NCI-H2227 (cell line): Measurements from ENCODE around the gene ANO9.
"Not testable (repeated sequence)": the region's sequence is repeated elsewhere in the genome, so short reads cannot be mapped to it uniquely, and the experiment has no call there.

ENCODE experiments used
- DNase-seq: peaks from one replicate; lab custom pipeline; 2025; ENCODE audit not compliant: unreplicated experiment; lab: John Stamatoyannopoulos, UW

ANO9 gene

DNA sequence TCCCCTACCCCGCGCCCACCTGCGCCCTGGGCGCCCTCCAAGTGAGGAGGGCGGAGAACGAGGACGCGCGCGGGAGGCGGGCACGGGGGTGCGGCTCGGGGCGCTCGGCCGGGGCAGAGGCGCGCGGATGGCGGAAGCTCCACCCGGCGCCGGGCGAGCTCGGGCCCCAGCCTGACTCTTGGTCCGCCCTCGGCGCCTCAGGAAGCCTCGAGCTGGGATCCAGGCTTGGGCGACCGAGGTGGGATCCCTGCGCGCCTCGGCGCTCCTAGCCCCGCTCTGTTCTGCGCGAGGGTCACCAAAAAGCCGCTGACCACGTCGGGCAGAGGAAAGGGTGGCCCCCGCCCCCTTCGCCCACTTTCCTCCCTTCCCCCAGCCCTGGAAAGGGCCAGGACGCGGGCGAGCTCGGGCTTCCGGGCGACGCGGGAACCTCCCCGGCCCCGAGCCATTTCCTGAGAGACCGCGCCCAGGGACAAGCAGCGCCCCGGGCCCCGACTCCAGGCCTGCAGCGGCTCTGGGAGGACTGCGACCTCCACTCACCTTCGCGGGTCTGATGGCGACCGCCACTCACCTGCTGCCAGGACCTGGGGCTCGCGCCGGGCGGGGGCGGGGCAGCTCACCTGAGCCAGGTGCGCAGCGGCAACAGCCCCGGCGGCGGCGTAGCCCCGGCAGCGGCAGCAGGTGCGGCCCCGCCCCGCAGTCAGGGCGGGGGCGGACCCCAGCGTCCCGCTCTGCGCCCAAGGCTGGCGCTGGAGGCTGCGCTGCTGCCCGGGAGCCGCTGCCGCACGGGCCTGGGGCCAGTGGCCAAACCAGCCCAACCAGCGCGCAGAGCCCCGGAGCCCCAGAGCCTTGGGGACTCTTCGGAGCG is 24.8 kb downstream of the ANO9 start:
- peak; percentile 52 for DNase-seq

GRCh38 chr11:416051-416756 is 25.6 kb downstream of the ANO9 start:
- DNase-seq, result no peak

- no peak for DNase-seq
Observed at GRCh38 chr11:415640-416041, 26.2 kb downstream of the ANO9 start.

DNA sequence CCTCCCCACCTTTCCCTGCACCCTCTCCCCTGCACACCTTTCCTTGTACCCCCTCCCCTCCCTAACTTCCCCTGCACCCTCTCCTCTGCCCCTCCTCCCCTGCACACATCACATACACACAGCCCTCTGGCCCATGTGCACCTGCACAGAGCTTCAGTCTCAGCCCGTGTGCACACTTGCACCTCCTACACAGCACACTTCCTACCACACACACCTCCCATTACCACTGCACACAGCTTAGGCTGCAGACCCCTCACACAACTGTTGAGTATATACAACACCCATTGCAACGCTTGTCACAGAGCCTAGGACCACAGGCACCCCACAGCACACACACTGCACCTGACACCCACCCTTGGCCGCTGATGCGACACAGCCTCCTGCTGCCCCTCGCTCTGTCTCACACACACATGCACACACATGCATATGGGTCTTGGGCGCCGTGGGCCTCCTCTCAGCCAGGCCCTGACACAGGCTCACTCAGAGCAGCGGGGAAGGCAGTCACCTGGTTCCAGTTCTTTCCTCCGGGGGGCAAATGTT is 27.4 kb downstream of the ANO9 start:
- no peak for DNase-seq

GRCh38 chr11:413120-414081 is 28.4 kb downstream of the ANO9 start:
- DNase-seq, result no peak

DNA sequence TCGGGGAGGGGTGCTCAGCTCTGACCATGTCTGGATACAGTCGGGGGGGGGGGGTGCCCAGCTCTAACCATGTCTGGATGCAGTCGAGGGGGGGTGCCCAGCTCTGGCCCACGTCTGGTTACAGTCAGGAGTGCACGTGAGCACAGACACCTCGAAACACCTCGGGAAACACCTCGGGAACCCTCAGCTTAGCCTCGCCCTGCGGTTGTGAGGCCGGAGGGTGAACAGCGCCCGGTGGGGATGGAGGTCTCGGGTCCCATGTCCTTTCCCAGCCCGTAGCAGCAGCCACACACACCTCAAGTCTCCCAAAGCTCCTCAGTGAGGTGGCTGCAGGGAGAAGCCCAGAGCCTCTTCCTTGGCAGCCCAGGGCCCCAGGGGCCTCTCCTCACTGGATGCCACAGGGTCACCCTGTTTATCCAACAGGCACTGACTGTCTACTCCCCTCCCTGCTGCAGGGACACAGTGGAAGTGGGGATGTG is 29.1 kb downstream of the ANO9 start:
- no peak for DNase-seq

DNA sequence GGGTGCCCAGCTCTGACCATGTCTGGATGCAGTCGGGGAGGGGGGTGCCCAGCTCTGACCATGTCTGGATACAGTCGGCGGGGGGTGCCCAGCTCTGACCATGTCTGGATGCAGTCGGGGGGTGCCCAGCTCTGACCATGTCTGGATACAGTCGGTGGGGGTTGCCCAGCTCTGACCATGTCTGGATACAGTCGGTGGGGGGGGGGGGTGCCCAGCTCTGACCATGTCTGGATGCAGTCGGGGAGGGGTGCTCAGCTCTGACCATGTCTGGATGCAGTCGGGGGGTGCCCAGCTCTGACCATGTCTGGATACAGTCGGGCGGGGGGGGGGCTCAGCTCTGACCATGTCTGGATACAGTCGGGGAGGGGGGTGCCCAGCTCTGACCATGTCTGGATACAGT is 30.3 kb downstream of the ANO9 start:
- DNase-seq, result not testable (repeated sequence)

GRCh38 chr11:410711-411110 is 31.1 kb downstream of the ANO9 start:
- DNase-seq, result not testable (repeated sequence)

DNA sequence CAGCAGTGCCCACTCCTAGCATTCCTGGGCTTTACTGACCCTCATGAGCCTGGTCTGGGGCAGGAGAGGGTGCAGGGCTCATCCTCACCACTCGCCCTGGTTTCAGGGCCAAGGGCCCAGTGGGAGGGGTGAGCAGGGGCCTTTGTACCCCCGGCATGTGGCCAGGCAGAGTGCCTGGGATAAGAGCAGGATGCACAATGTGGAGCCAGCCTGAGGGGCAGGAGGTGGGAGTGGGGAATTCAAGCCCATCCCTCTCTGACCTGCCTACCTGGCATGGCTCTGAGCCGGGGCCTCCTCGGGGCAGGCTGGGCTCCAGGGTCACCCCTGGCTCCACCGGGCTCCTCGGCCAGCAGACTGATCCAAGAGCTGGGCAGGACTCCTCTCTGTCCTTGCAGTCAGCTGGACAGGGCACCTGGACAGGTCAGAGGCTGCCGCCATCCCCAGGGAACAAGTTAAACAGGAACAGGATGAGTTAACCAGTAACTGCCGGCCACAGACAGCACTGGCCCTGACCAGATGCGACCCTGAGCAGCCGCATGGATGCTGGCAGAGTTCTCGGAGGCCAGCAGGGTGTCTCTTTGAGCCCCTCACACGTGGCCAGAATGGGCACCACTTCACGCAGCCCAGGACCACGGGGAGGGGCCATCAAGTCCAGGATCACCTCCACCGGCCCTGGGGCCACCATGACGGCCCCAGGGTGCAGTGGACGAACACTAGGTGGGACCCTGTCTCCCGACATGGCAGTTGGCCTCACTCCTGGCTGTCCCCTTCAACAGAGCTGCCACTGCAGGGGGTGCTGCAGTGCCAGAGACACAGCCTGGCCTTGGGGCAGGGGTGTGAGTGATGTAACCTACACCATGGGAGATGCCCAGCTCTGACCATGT is 32.0 kb downstream of the ANO9 start:
- no peak for DNase-seq

- no peak for DNase-seq
Observed at GRCh38 chr11:409008-409599, 32.7 kb downstream of the ANO9 start.

GRCh38 chr11:408154-409007 is 33.4 kb downstream of the ANO9 start:
- DNase-seq, result no peak

DNA sequence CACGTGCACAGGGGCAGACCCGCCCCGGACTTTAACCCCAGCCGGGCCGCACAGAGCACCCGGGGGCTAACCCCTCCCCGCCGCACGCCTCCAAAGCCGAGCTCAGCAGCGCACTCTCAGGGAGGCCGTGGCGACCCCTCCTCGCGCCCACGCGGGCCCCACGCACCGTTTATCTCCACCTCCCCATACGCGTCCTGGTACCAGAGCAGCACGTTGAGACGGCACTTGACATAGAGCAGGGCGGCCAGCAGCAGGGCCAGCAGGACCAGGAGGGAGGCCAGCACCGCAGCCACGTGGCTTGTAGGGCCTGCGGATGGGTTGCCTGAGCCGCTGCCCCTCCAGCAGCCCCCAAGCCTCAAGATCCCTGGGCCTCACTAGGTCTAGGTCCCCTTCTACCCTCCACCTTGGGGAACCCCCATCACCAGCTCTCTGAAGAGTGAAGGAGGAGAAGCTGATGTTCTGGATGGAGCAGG is 34.1 kb downstream of the ANO9 start:
- no peak for DNase-seq

DNA sequence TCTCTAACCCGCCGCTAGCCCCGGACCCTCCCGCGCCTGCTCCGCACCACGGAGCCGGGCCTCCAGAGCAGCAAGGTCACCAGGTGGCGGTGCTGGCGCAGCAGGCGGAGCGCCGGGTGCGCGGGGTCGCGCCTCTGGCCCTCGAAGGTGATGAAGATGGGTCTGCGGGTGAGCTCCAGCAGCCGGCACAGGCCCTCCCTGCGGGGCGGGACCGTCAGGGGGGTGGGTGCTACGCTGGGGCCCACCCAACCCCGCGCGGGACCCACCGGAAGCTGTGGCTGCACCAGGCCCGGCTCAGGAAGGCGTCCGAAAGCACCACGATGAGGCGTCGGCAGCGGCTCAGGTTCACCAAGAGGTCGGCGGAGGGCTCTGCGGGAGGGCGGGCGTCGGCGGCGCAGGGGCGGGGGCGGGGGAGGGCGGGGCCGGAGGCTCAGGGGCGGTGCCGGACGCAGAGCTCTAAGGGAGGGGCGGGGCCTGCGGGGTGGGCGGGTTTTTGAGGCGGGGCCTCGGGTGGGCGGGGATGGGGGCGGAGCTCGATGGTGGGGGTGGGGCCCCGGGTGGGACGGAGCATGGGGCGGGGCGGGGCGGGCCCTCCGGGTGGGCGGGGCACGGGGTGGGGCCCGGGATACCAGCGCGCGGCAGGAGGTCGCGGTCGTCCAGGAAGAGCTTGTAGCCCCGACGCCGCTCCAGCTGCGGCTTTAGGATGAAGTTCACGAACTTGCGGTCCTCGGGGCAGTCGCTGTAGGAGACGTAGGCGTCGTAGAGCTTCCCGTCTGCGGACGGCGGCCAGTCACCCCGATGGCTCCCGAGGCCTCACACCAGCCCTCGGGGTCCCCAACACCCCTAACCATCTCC is 34.8 kb downstream of the ANO9 start:
- DNase-seq, result no peak

DNA sequence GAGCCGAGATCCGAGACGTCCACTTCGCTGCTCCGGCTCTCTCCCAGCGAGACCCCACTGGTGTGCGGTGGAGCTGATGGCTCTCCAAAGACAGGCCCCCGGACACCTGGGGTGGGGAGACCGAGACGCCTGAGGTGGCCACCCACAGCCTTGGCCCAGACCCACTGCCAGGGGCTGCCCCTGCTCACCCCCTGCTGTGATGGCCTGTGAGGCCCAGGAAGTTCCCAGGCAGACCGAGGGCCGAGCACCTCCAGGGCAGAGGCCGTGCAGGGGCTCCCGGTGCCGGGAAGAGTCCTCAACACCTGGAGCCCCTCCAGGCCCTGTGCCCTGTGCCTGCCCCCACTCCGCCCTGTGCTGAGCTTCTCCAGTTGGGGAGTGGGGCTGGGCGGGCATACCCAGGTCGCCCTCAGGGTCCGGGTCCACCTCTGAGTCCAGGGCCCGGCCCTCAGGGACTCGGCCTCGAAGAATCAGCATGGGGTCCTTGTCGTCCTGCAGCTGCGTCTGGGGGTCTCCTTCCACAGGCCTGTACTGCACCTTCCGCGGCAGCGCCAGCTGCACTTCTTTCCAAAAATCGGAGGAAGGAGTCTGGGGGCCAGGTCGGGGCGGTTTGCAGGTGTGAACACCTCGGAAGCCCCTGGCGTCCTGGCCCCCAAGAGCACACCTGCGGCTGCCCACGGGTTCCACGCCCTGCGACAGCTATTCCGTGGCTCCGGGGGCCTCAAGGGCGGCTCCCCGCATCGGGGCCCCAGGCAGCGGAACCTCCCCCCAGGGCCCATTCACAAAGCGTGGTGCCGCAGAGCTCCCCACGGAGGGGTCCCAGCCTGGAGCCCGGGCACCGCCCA is 35.6 kb downstream of the ANO9 start:
- no peak for DNase-seq

- no peak for DNase-seq
Observed at GRCh38 chr11:405323-405953, 36.4 kb downstream of the ANO9 start.
